ENCODE data around the gene KRT14.

The KRT14 gene

DNA sequence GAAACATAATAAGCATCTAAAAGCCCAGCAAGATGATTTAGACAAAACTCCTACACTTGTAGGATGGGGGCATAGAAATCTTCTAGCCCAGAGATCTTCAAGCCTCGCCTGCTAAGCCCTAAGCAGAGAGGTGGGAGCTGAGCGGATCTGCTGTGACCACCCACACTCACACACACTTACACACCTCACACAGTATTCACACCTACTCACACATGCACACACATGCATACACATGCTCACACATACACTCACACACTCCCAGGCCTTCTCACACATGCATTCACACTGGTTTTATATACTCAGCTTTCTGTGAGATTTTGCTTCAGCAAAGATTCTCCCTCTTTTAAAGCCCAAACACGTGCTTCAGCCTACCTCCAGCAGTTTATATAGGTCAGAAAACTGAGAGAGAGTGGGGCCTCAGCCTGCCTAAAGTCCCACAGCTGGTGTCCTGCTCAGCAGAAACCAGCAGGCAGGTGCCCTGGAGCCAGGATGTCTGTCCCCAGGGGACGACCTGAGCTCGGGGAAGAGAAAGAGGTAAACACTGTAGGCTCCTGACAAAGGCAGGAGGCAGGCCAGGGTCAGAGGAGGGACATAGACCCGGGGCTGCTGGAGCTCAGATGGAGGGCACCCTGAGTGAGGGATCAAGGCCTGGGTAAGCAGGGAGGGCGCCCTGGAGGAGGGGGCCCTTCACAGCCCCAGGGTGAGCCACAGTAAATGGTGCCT, 46.6 kb downstream of the KRT14 start:
- Histone ChIP-seq H3K9me3 (ENCODE audit: low read length) (no peaks in the 10 kb centered on the region), H3K4me1 (ENCODE audit: insufficient read depth, low read length, severe bottlenecking) (no peaks in the 10 kb centered on the region), H3F3A (ENCODE audit: insufficient read depth, low read length) (no peaks in the 10 kb centered on the region), H3K79me2 (ENCODE audit: insufficient read depth, low read length) (no peaks in the 10 kb centered on the region), H3K4me2 (ENCODE audit: low read length) (no peak overlapping the region), H3K9me2 (ENCODE audit: low read depth, low read length) (no peaks in the 10 kb centered on the region), H3K4me3 (ENCODE audit: low read depth, low read length, poor library complexity, severe bottlenecking) (no peak overlapping the region), H2AFZ (ENCODE audit: low read length) (no peak overlapping the region), H3K9ac (ENCODE audit: low read length) (no peak overlapping the region), H3K36me3 (ENCODE audit: insufficient read depth, low read length) (no peaks in the 10 kb centered on the region), H3K27me3 (ENCODE audit: insufficient read depth, low read length) (peaks cover 6% of the 10 kb centered on the region; the same call in 1 of the 2 replicates), H4K20me1 (ENCODE audit: insufficient read depth, low read length) (no peaks in the 10 kb centered on the region), H3K27ac (ENCODE audit: low read depth, low read length, poor library complexity, severe bottlenecking) (no peak overlapping the region)
- TF ChIP-seq, protein P1, sequence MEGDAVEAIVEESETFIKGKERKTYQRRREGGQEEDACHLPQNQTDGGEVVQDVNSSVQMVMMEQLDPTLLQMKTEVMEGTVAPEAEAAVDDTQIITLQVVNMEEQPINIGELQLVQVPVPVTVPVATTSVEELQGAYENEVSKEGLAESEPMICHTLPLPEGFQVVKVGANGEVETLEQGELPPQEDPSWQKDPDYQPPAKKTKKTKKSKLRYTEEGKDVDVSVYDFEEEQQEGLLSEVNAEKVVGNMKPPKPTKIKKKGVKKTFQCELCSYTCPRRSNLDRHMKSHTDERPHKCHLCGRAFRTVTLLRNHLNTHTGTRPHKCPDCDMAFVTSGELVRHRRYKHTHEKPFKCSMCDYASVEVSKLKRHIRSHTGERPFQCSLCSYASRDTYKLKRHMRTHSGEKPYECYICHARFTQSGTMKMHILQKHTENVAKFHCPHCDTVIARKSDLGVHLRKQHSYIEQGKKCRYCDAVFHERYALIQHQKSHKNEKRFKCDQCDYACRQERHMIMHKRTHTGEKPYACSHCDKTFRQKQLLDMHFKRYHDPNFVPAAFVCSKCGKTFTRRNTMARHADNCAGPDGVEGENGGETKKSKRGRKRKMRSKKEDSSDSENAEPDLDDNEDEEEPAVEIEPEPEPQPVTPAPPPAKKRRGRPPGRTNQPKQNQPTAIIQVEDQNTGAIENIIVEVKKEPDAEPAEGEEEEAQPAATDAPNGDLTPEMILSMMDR (IDR thresholded peaks at IDR 0.05; ENCODE audit: low read length): no peak
- TF ChIP-seq EZH2 (IDR thresholded peaks at IDR 0.05; ENCODE audit: borderline replicate concordance, low read length): no peak

DNA sequence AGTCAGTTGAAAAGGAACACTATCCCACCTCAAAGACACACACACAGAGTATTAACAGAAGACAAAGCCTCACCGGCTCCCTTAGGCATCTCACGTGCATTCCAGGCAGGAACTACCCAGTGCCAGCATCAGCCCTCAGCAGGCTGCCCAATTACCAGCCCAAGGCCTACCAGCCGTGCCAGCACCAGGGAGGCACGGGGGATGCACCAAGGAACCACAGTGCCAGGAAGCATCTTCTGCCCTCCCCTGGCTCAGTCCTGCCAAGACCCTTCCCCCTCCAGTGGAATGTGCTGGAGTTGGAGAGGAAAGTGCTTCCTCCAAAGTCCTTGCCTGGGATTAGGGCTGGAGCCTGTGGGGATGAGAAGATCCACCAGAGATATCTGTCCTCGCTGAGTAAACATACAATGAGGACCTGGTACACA, 47.6 kb downstream of the KRT14 start:
- no peaks in the 10 kb centered on the region for H3K79me2 ChIP-seq (ENCODE audit: insufficient read depth, low read length)
- no peak for TF ChIP-seq EZH2 (IDR thresholded peaks at IDR 0.05; ENCODE audit: borderline replicate concordance, low read length)
- TF ChIP-seq, protein P1 (IDR thresholded peaks at IDR 0.05; ENCODE audit: low read length): no peak
- H3K9ac ChIP-seq (ENCODE audit: low read length): no peak overlapping the region
- H3K9me3 ChIP-seq (ENCODE audit: low read length): no peaks in the 10 kb centered on the region
- peaks cover 6% of the 10 kb centered on the region; the same call in 1 of the 2 replicates for H3K27me3 ChIP-seq (ENCODE audit: insufficient read depth, low read length)
- no peaks in the 10 kb centered on the region for H4K20me1 ChIP-seq (ENCODE audit: insufficient read depth, low read length)
- no peaks in the 10 kb centered on the region for H3K9me2 ChIP-seq (ENCODE audit: low read depth, low read length)
- H3K36me3 ChIP-seq (ENCODE audit: insufficient read depth, low read length): no peaks in the 10 kb centered on the region
- no peak overlapping the region for H2AFZ ChIP-seq (ENCODE audit: low read length)
- H3K27ac ChIP-seq (ENCODE audit: low read depth, low read length, poor library complexity, severe bottlenecking): no peak overlapping the region
- H3F3A ChIP-seq (ENCODE audit: insufficient read depth, low read length): no peaks in the 10 kb centered on the region
- no peaks in the 10 kb centered on the region for H3K4me1 ChIP-seq (ENCODE audit: insufficient read depth, low read length, severe bottlenecking)
- H3K4me3 ChIP-seq (ENCODE audit: low read depth, low read length, poor library complexity, severe bottlenecking): no peak overlapping the region
- no peak overlapping the region for H3K4me2 ChIP-seq (ENCODE audit: low read length)

DNA sequence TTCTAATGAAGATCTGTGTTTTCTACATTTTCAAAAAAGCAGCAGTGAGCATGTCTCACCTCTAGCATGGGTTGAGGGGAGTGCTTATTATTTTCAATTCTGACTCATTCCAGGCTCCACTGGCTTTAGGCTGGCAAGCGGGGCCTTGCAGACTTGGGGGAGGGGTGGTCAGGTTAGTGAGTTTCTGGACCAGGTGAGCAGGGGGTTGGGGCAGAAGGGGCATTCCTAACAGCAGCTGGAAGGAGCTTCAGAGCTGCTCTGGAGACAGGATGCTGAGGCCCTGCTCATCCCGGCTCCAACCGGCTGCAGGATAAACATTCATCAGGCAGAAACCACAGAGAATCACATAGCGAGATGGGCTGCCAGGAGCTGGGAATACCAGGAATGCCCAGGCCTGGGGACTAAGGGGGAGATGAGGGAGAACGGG, 48.1 kb downstream of the KRT14 start:
- Histone ChIP-seq H3F3A (ENCODE audit: insufficient read depth, low read length) (no peaks in the 10 kb centered on the region), H3K9me3 (ENCODE audit: low read length) (no peaks in the 10 kb centered on the region), H3K79me2 (ENCODE audit: insufficient read depth, low read length) (no peaks in the 10 kb centered on the region), H3K9me2 (ENCODE audit: low read depth, low read length) (no peaks in the 10 kb centered on the region), H3K27ac (ENCODE audit: low read depth, low read length, poor library complexity, severe bottlenecking) (no peak overlapping the region), H3K36me3 (ENCODE audit: insufficient read depth, low read length) (no peaks in the 10 kb centered on the region), H2AFZ (ENCODE audit: low read length) (no peak overlapping the region), H3K4me3 (ENCODE audit: low read depth, low read length, poor library complexity, severe bottlenecking) (no peak overlapping the region), H3K9ac (ENCODE audit: low read length) (no peak overlapping the region), H3K4me1 (ENCODE audit: insufficient read depth, low read length, severe bottlenecking) (no peaks in the 10 kb centered on the region), H4K20me1 (ENCODE audit: insufficient read depth, low read length) (no peaks in the 10 kb centered on the region), H3K27me3 (ENCODE audit: insufficient read depth, low read length) (peaks cover 6% of the 10 kb centered on the region; the same call in 1 of the 2 replicates), H3K4me2 (ENCODE audit: low read length) (no peak overlapping the region)
- no peak for TF ChIP-seq EZH2 (IDR thresholded peaks at IDR 0.05; ENCODE audit: borderline replicate concordance, low read length)
- TF ChIP-seq, protein P1 (IDR thresholded peaks at IDR 0.05; ENCODE audit: low read length): no peak

Measured in OCI-LY1 (cell line).